ENCODE results near the gene FMN1.

Gene FMN1

DNA sequence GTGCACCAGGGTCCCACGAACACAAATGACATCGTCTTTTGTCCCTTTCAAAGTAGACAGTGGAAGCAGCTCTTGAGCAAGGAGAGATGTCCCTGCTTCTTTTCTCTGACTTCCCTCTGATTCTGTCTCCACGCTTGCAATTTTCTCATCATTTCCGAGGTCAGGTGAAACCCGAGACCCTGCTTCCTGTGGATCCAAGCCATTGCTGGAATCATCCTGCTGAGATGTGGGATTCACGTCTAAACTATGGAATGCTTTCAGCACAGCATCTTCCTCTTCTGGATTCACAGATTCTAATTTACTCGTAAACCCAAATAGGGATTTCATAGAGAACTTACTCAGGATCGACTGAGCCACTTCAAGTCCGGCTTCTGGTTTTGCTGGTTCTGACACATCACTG lies 127.1 kb downstream of the FMN1 start:
- no peaks in the 10 kb centered on the region for H3K36me3 Mint-ChIP-seq (ENCODE audit: low read depth)
- H3K4me3 Mint-ChIP-seq: peak overlapping the region; percentile 9 to 71 (median 44)
- no peaks in the 10 kb centered on the region for H3K27me3 Mint-ChIP-seq (ENCODE audit: low read depth)
- no peaks in the 10 kb centered on the region for H3K9me3 Mint-ChIP-seq
- H3K27ac Mint-ChIP-seq: peak overlapping the region; percentile 47 to 65 (median 55)
- TF ChIP-seq CTCF (IDR thresholded peaks at IDR 0.05; ENCODE audit: unreplicated experiment in 3 of 3): no peak
- peaks cover 64% of the 10 kb centered on the region for H3K4me1 Mint-ChIP-seq

DNA sequence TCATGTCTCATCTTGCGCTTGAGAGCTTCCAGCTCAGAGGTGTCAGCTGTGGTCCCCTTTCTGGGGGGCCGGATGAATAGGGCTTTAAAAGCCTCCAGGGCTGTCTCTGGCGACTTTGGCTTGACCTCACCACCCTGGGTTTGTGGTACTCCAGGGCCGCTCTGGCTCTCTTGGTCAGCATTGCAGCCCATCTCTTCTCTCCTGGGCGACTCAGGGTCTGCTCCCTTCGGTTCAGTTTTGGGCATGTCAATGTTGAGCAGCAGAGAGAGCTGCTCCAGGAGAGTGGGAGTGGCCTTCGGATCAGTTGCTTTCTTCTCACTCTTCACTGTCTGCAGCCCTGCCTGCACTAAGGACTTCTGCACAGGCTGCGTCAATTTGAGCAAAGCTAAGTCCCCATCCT lies 127.9 kb downstream of the FMN1 start:
- no peaks in the 10 kb centered on the region for H3K9me3 Mint-ChIP-seq
- H3K4me3 Mint-ChIP-seq: peak overlapping the region; percentile 25 to 54 (median 34)
- H3K27me3 Mint-ChIP-seq (ENCODE audit: low read depth): no peaks in the 10 kb centered on the region
- H3K4me1 Mint-ChIP-seq: peaks cover 58% of the 10 kb centered on the region
- peak overlapping the region in 1 of 3 experiments; percentile 33 for H3K27ac Mint-ChIP-seq
- H3K36me3 Mint-ChIP-seq (ENCODE audit: low read depth): no peaks in the 10 kb centered on the region
- TF ChIP-seq CTCF (IDR thresholded peaks at IDR 0.05; ENCODE audit: unreplicated experiment in 3 of 3): no peak

DNA sequence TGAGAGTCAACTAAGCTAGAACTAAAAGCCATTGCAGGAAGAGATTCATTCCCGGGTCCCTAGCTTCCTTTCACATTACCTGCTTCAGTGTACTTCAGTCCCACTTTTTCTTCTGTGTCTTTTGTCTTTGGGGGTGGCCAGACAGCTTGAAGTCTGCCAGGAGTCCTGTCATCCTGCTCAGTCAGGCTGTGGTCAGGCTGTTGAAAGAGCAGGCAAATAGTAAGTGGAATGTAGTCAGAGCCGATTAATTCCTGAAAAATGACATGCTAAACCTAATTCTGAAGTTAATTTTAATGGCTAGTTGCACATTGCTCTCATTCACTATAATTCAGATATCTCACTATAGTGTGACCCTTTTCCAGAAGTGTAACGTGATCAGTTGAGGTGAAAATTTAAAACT lies 129.6 kb downstream of the FMN1 start:
- peaks cover 55% of the 10 kb centered on the region for H3K4me1 Mint-ChIP-seq
- H3K36me3 Mint-ChIP-seq (ENCODE audit: low read depth): no peaks in the 10 kb centered on the region
- peak overlapping the region in 2 of 3 experiments; percentile 12 to 32 for H3K27ac Mint-ChIP-seq
- no peaks in the 10 kb centered on the region for H3K27me3 Mint-ChIP-seq (ENCODE audit: low read depth)
- TF ChIP-seq CTCF (IDR thresholded peaks at IDR 0.05; ENCODE audit: unreplicated experiment in 3 of 3): no peak
- H3K9me3 Mint-ChIP-seq: no peaks in the 10 kb centered on the region
- peak overlapping the region in 2 of 3 experiments; percentile 7 to 10 for H3K4me3 Mint-ChIP-seq

DNA sequence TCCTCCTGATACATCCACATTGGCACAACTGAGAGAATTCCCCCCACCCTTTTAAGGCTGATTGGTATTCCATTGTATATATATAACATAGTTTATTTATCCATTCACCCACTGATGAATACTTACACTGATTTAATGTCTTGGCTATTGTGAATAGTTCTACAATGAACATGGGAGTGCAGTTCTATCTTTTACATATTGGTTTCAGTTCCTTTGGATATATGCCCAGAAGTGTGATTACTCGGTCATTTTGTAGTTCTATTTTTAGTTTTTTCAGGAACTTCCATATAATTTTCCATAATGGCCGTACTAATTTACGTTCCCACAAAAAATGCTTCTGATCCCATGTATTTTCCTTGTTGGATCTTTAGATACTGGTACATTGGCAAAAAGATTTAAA lies 135.3 kb downstream of the FMN1 start:
- Mint-ChIP-seq H3K27ac (peak overlapping the region in 2 of 3 experiments; percentile 5 to 7), H3K36me3 (ENCODE audit: low read depth) (peaks cover 16% of the 10 kb centered on the region), H3K27me3 (ENCODE audit: low read depth) (no peaks in the 10 kb centered on the region), H3K4me3 (no peak overlapping the region), H3K9me3 (peaks cover 4% of the 10 kb centered on the region), H3K4me1 (peaks cover 21% of the 10 kb centered on the region)
- no peak for TF ChIP-seq CTCF (IDR thresholded peaks at IDR 0.05; ENCODE audit: unreplicated experiment in 3 of 3)

DNA sequence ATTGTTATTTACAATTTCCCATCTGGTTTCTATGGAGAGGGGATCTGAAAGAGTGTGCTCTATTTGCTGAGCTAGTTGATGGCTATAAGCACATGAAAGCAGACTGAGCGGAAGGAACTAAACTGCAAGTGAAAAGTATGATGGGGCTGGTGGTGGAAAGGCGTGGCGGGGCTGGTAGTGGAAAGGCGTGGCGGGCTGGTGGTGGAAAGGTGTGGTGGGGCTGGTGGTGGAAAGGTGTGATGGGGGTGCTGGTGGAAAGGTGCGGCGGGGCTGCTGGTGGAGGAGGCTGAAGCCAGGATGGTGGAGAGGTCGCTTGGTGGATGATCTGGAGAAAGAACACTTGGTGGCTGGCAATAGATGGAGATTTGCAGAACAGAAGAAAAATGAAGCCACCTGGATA lies 136.7 kb downstream of the FMN1 start:
- Mint-ChIP-seq H3K9me3 (peaks cover 9% of the 10 kb centered on the region), H3K27ac (peak overlapping the region in 1 of 3 experiments; percentile 15), H3K4me1 (peaks cover 12% of the 10 kb centered on the region), H3K4me3 (no peak overlapping the region), H3K27me3 (ENCODE audit: low read depth) (no peaks in the 10 kb centered on the region), H3K36me3 (ENCODE audit: low read depth) (peaks cover 24% of the 10 kb centered on the region)
- TF ChIP-seq CTCF (IDR thresholded peaks at IDR 0.05; ENCODE audit: unreplicated experiment in 3 of 3): no peak

- peaks cover 34% of the 10 kb centered on the region for H3K36me3 Mint-ChIP-seq (ENCODE audit: low read depth)
- no peak overlapping the region for H3K4me3 Mint-ChIP-seq
- H3K27me3 Mint-ChIP-seq (ENCODE audit: low read depth): no peaks in the 10 kb centered on the region
- H3K4me1 Mint-ChIP-seq: peaks cover 12% of the 10 kb centered on the region
- TF ChIP-seq CTCF (IDR thresholded peaks at IDR 0.05; ENCODE audit: unreplicated experiment in 3 of 3): no peak
- H3K9me3 Mint-ChIP-seq: peaks cover 19% of the 10 kb centered on the region
- no peak overlapping the region for H3K27ac Mint-ChIP-seq
Measured at GRCh38 chr15:33055962-33056361, 138.6 kb downstream of the FMN1 start.

All from nephron (organoid).